Inflammatory macrophage (primary cell): Measurements from ENCODE around the gene RPS19BP1.
"Not testable (repeated sequence)": the region's sequence is repeated elsewhere in the genome, so short reads cannot be mapped to it uniquely, and the experiment has no call there.

Experiments used
- DNase-seq, 2 donors: peaks; one replicate each; pipeline ENCODE4 v3.0.0-alpha.2; 2020 to 2022

RPS19BP1 gene

GRCh38 chr22:39510529-39511149 is 21.9 kb downstream of the RPS19BP1 start:
- DNase-seq: no peak

GRCh38 chr22:39508393-39508792 is 24.2 kb downstream of the RPS19BP1 start:
- DNase-seq: no peak

GRCh38 chr22:39507021-39507420 is 25.5 kb downstream of the RPS19BP1 start:
- not testable (repeated sequence) for DNase-seq

- no peak for DNase-seq
These were observed 28.5 kb downstream of the RPS19BP1 start for GRCh38 chr22:39504071-39504470.

GRCh38 chr22:39503630-39504029 is 28.9 kb downstream of the RPS19BP1 start:
- peak in 1 of 2 donors; percentile 32 for DNase-seq

- peak; percentile 58 to 65 for DNase-seq
These were observed 29.6 kb downstream of the RPS19BP1 start for GRCh38 chr22:39502789-39503409.

GRCh38 chr22:39502109-39502788 is 30.3 kb downstream of the RPS19BP1 start, which contains the start of gene MIEF1:
Gene MIEF1 (plus strand): TSS chr22:39502290. CDS start chr22:39511295, 9,005 bp downstream.
- DNase-seq: peak; percentile 98 to 99

GRCh38 chr22:39501644-39502108 is 30.9 kb downstream of the RPS19BP1 start:
- no peak for DNase-seq

- DNase-seq: no peak
These were observed 32.4 kb downstream of the RPS19BP1 start for GRCh38 chr22:39500101-39500500.

- no peak for DNase-seq
These were observed 33.7 kb downstream of the RPS19BP1 start for GRCh38 chr22:39498802-39499201.

GRCh38 chr22:39498368-39498767 is 34.2 kb downstream of the RPS19BP1 start:
- DNase-seq: no peak

- no peak for DNase-seq
These were observed 35.1 kb downstream of the RPS19BP1 start for GRCh38 chr22:39497429-39497828.

- DNase-seq: peak; percentile 81 to 91
These were observed 36.3 kb downstream of the RPS19BP1 start for GRCh38 chr22:39496131-39496838.

GRCh38 chr22:39494471-39495120 is 38.0 kb downstream of the RPS19BP1 start:
- peak; percentile 85 to 93 for DNase-seq

GRCh38 chr22:39493759-39494158 is 38.8 kb downstream of the RPS19BP1 start:
- DNase-seq: no peak

GRCh38 chr22:39492186-39492585 is 40.4 kb downstream of the RPS19BP1 start:
- DNase-seq: no peak

GRCh38 chr22:39491696-39492095 is 40.9 kb downstream of the RPS19BP1 start:
- no peak for DNase-seq

GRCh38 chr22:39490966-39491680 is 41.4 kb downstream of the RPS19BP1 start:
- no peak for DNase-seq

- peak; percentile 73 to 83 for DNase-seq
These were observed 42.3 kb downstream of the RPS19BP1 start for GRCh38 chr22:39490135-39490798.

GRCh38 chr22:39489094-39490068 is 43.2 kb downstream of the RPS19BP1 start:
- peak; percentile 25 to 36 for DNase-seq
